Measurements from ENCODE around the gene IRF2BPL. TPM values are rescaled to one million over a fixed set of nuclear protein-coding genes. Genes with fewer than 3 reads are reported as not detected.

Gene IRF2BPL
- total RNA-seq, 1 experiment from 2014 or later: 74.6 TPM

- no peaks in the 10 kb centered on the region for H3K79me2 ChIP-seq (ENCODE audit: insufficient read depth, low read length)
- H3K9me2 ChIP-seq (ENCODE audit: insufficient read depth): no peaks in the 10 kb centered on the region
- H2AFZ ChIP-seq (ENCODE audit: low read depth, low read length, poor library complexity, severe bottlenecking): peak overlapping the region; percentile 61
- H3K4me3 ChIP-seq (replicated peaks in 1 of 2; ENCODE audit: low read depth in 1 of 2, low read length in 2 of 2): 0 out of 4 replicates have a peak overlapping the region, but pooled peaks of 1 of the 2 experiments have one; percentile 7
- H3K4me1 ChIP-seq (ENCODE audit: control insufficient read depth in 1 of 2, insufficient read depth in 2 of 2, low read length in 2 of 2): peaks cover 52 to 62% of the 10 kb centered on the region in 2 experiments
- POLR2A ChIA-PET: interaction anchor here (1.3 kb wide), 1 partner anchor 55 kb away, joined by 4 read pairs; no protein-coding TSS in a partner anchor
- H3K27me3 ChIP-seq (ENCODE audit: insufficient read depth, low read length): no peaks in the 10 kb centered on the region
- no peaks in the 10 kb centered on the region for H4K20me1 ChIP-seq (ENCODE audit: insufficient read depth)
- no TSS peak for BruUV-seq (replicated peaks)
- DNase-seq (ENCODE audit: low read depth, low spot score) (no peak), ATAC-seq (peak; percentile 71)
- H3K27ac ChIP-seq (ENCODE audit: low read depth, low read length): peak overlapping the region; percentile 49; the same call in 1 of the 2 replicates
- H3K36me3 ChIP-seq (ENCODE audit: control insufficient read depth in 1 of 2, insufficient read depth in 2 of 2, low read length in 2 of 2): no peaks in the 10 kb centered on the region
- H3K9me3 ChIP-seq (ENCODE audit: control insufficient read depth in 1 of 2, insufficient read depth in 1 of 2, low read depth in 1 of 2, low read length in 2 of 2): no peaks in the 10 kb centered on the region
- RAD21 ChIA-PET (ENCODE audit: low non-redundant PET in 1 of 2, low total read pairs in 2 of 2, uncharacterized antibody in 2 of 2, unreplicated experiment in 2 of 2): interaction anchor here in 1 of 2 experiments (0.6 kb wide), 1 partner anchor 21 kb away, joined by 3 read pairs; no protein-coding TSS in a partner anchor
- H3K9ac ChIP-seq (ENCODE audit: low read length): peak overlapping the region; percentile 12; the same call in 1 of the 2 replicates
- peak overlapping the region; percentile 61 for H3K4me2 ChIP-seq (ENCODE audit: low read length)
- intact Hi-C loops (cut with micrococcal nuclease): no loop called here
- CTCF ChIA-PET: no interaction called here
- peak; percentile 87 for TF ChIP-seq SP1 (IDR thresholded peaks at IDR 0.05; ENCODE audit: low read depth)
- TF ChIP-seq EZH2phosphoT487 (IDR thresholded peaks at IDR 0.05; ENCODE audit: borderline replicate concordance): no peak
Observed at GRCh38 chr14:77007975-77008421, 20.5 kb downstream of the IRF2BPL start.

GRCh38 chr14:77007183-77007974, 21.1 kb downstream of the IRF2BPL start:
- ChIA-PET CTCF (interaction anchor here (0.6 to 1.2 kb wide), 2 partner anchors 20 to 46 kb away, joined by 3 read pairs; no protein-coding TSS in a partner anchor), POLR2A (interaction anchor here (0.7 kb wide), 1 partner anchor 35 kb away, joined by 4 read pairs; no protein-coding TSS in a partner anchor), RAD21 (ENCODE audit: low non-redundant PET in 1 of 2, low total read pairs in 2 of 2, uncharacterized antibody in 2 of 2, unreplicated experiment in 2 of 2) (interaction anchor here in 1 of 2 experiments (1.2 kb wide), 1 partner anchor 45 kb away, joined by 7 read pairs; no protein-coding TSS in a partner anchor)
- H3K9ac ChIP-seq (ENCODE audit: low read length): no peak overlapping the region; the same call in 1 of the 2 replicates
- H3K27ac ChIP-seq (ENCODE audit: low read depth, low read length): peak overlapping the region; percentile 49; the same call in 1 of the 2 replicates
- no peaks in the 10 kb centered on the region for H4K20me1 ChIP-seq (ENCODE audit: insufficient read depth)
- no peaks in the 10 kb centered on the region for H3K36me3 ChIP-seq (ENCODE audit: control insufficient read depth in 1 of 2, insufficient read depth in 2 of 2, low read length in 2 of 2)
- H3K4me1 ChIP-seq (ENCODE audit: control insufficient read depth in 1 of 2, insufficient read depth in 2 of 2, low read length in 2 of 2): peaks cover 52 to 62% of the 10 kb centered on the region in 2 experiments
- no peaks in the 10 kb centered on the region for H3K27me3 ChIP-seq (ENCODE audit: insufficient read depth, low read length)
- 0 out of 4 replicates have a peak overlapping the region, but pooled peaks of 1 of the 2 experiments have one; percentile 7 for H3K4me3 ChIP-seq (replicated peaks in 1 of 2; ENCODE audit: low read depth in 1 of 2, low read length in 2 of 2)
- H3K9me3 ChIP-seq (ENCODE audit: control insufficient read depth in 1 of 2, insufficient read depth in 1 of 2, low read depth in 1 of 2, low read length in 2 of 2): no peaks in the 10 kb centered on the region
- no TSS peak for BruUV-seq (replicated peaks)
- ATAC-seq (no peak), DNase-seq (ENCODE audit: low read depth, low spot score) (no peak)
- peak overlapping the region; percentile 61 for H2AFZ ChIP-seq (ENCODE audit: low read depth, low read length, poor library complexity, severe bottlenecking)
- H3K79me2 ChIP-seq (ENCODE audit: insufficient read depth, low read length): no peaks in the 10 kb centered on the region
- H3K9me2 ChIP-seq (ENCODE audit: insufficient read depth): no peaks in the 10 kb centered on the region
- H3K4me2 ChIP-seq (ENCODE audit: low read length): peak overlapping the region; percentile 61
- intact Hi-C loops (cut with micrococcal nuclease): no loop called here
- TF ChIP-seq JUND (IDR thresholded peaks at IDR 0.05) (no peak), ATF3 (IDR thresholded peaks at IDR 0.05) (no peak), SP1 (IDR thresholded peaks at IDR 0.05; ENCODE audit: low read depth) (no peak), ZNF274 (IDR thresholded peaks at IDR 0.05; ENCODE audit: low read depth, low read length) (no peak), EZH2phosphoT487 (IDR thresholded peaks at IDR 0.05; ENCODE audit: borderline replicate concordance) (no peak), POLR2A (IDR thresholded peaks at IDR 0.05; ENCODE audit: borderline replicate concordance, extremely low read depth, insufficient read depth, insufficient read length) (no peak), YY1 (IDR thresholded peaks at IDR 0.05; ENCODE audit: extremely low read depth, insufficient replicate concordance, low read depth, low read length) (no peak), TCF7L2 (IDR thresholded peaks at IDR 0.05; ENCODE audit: borderline replicate concordance, extremely low read depth, insufficient read depth, insufficient read length) (no peak), ZBTB33 (IDR thresholded peaks at IDR 0.05; ENCODE audit: extremely low read depth, insufficient replicate concordance, low read length) (no peak), RAD21 (IDR thresholded peaks at IDR 0.05; ENCODE audit: low read depth) (no peak), CTCF (IDR thresholded peaks at IDR 0.05 in 2 of 3, conservative IDR thresholded peaks at IDR 0.05 in 1 of 3; ENCODE audit: borderline replicate concordance in 1 of 3, insufficient read depth in 1 of 3, low read depth in 2 of 3, low read length in 2 of 3) (no peak), SRF (IDR thresholded peaks at IDR 0.05; ENCODE audit: low read depth) (no peak)
